ENCODE results near the gene ZNF398. TPM values are rescaled to one million over a fixed set of nuclear protein-coding genes. Genes with fewer than 3 reads are reported as not detected.
A peak's percentile ranks its signal among the peaks of the same experiment; 100 is the strongest.

Gene ZNF398
- total RNA-seq, 1 donor from 2014 or later, result 16.6 TPM

GRCh38 chr7:149125863-149126661, 21.2 kb upstream of the ZNF398 start, which contains the start of gene ZNF425:
Gene ZNF425, minus strand, starts transcription at chr7:149126324. Its CDS starts 111 bp downstream, at chr7:149126213.
- TF ChIP-seq CTCF (IDR thresholded peaks at IDR 0.05; ENCODE audit: insufficient read depth, low read depth, low read length) (peak; percentile 61), EZH2 (IDR thresholded peaks at IDR 0.05; ENCODE audit: insufficient read depth, low read length) (no peak)
- Mint-ChIP-seq H3K27ac (ENCODE audit: unreplicated experiment) (peak within 1 kb of the TSS; percentile 99), H3K9me3 (ENCODE audit: unreplicated experiment) (peaks cover 6% of the 10 kb centered on the region), H3K27me3 (ENCODE audit: low read depth, unreplicated experiment) (no peaks in the 10 kb centered on the region), H3K4me3 (ENCODE audit: unreplicated experiment) (peak within 1 kb of the TSS; percentile 97), H3K4me1 (ENCODE audit: low read depth, unreplicated experiment) (peaks cover 7% of the 10 kb centered on the region), H3K36me3 (ENCODE audit: low read depth, unreplicated experiment) (peaks cover 14% of the 10 kb centered on the region)
- Histone ChIP-seq H3K4me2 (ENCODE audit: low read length) (peak within 1 kb of the TSS; percentile 91), H3K9me3 (ENCODE audit: insufficient read depth, low read depth, low read length) (peaks cover 6% of the 10 kb centered on the region), H3K27ac (ENCODE audit: low read depth, low read length) (peak within 1 kb of the TSS; percentile 94), H4K20me1 (ENCODE audit: insufficient read depth, low read length) (no peaks in the 10 kb centered on the region), H3K9ac (ENCODE audit: low read length) (peak within 1 kb of the TSS; percentile 98), H3K27me3 (ENCODE audit: insufficient read depth, low read length) (no peaks in the 10 kb centered on the region), H3K4me3 (ENCODE audit: insufficient read depth, low read depth, low read length) (peak within 1 kb of the TSS; percentile 83), H2AFZ (ENCODE audit: low read depth, low read length) (peak within 1 kb of the TSS; percentile 97), H3K4me1 (ENCODE audit: insufficient read depth, low read length) (peaks cover 6% of the 10 kb centered on the region), H3K79me2 (ENCODE audit: insufficient read depth, low read length) (peaks cover 40% of the 10 kb centered on the region), H3K36me3 (ENCODE audit: insufficient read depth, low read length) (no peaks in the 10 kb centered on the region)
- DNase-seq (ENCODE audit: low read depth) (peak; percentile 74), FAIRE-seq (no peak)

GRCh38 chr7:149126662-149127266, 20.5 kb upstream of the ZNF398 start:
- Histone ChIP-seq H3K4me2 (ENCODE audit: low read length) (peak overlapping the region; percentile 91), H3K4me3 (ENCODE audit: insufficient read depth, low read depth, low read length) (peak overlapping the region; percentile 83), H4K20me1 (ENCODE audit: insufficient read depth, low read length) (no peaks in the 10 kb centered on the region), H3K9ac (ENCODE audit: low read length) (peak overlapping the region; percentile 98), H2AFZ (ENCODE audit: low read depth, low read length) (peak overlapping the region; percentile 96), H3K27me3 (ENCODE audit: insufficient read depth, low read length) (no peaks in the 10 kb centered on the region), H3K27ac (ENCODE audit: low read depth, low read length) (peak overlapping the region; percentile 94), H3K4me1 (ENCODE audit: insufficient read depth, low read length) (peaks cover 6% of the 10 kb centered on the region), H3K36me3 (ENCODE audit: insufficient read depth, low read length) (no peaks in the 10 kb centered on the region), H3K9me3 (ENCODE audit: insufficient read depth, low read depth, low read length) (peaks cover 6% of the 10 kb centered on the region), H3K79me2 (ENCODE audit: insufficient read depth, low read length) (peaks cover 40% of the 10 kb centered on the region)
- H3K36me3 Mint-ChIP-seq (ENCODE audit: low read depth, unreplicated experiment), result peaks cover 14% of the 10 kb centered on the region
- no peaks in the 10 kb centered on the region for H3K27me3 Mint-ChIP-seq (ENCODE audit: low read depth, unreplicated experiment)
- H3K4me1 Mint-ChIP-seq (ENCODE audit: low read depth, unreplicated experiment), result peaks cover 7% of the 10 kb centered on the region
- peak overlapping the region; percentile 99 for H3K27ac Mint-ChIP-seq (ENCODE audit: unreplicated experiment)
- H3K4me3 Mint-ChIP-seq (ENCODE audit: unreplicated experiment), result peak overlapping the region; percentile 97
- FAIRE-seq (no peak), DNase-seq (ENCODE audit: low read depth) (no peak)
- TF ChIP-seq EZH2 (IDR thresholded peaks at IDR 0.05; ENCODE audit: insufficient read depth, low read length), result no peak
- TF ChIP-seq CTCF (IDR thresholded peaks at IDR 0.05; ENCODE audit: insufficient read depth, low read depth, low read length), result no peak
- peaks cover 9% of the 10 kb centered on the region for H3K9me3 Mint-ChIP-seq (ENCODE audit: unreplicated experiment)

Data from astrocyte (in vitro differentiated cells and primary cell).